GM21717 (cell line): ENCODE data around the gene ZNF688.
"Not testable (repeated sequence)": the region's sequence is repeated elsewhere in the genome, so short reads cannot be mapped to it uniquely, and the experiment has no call there.

Experiments used
- ATAC-seq: cut with Tn5 transposase; IDR thresholded peaks from one replicate; pipeline ENCODE4 v1.9.1; 2021; ENCODE audit warnings: mild to moderate bottlenecking, moderate library complexity; ENCODE audit not compliant: unreplicated experiment

The ZNF688 gene

GRCh38 chr16:30535106-30535776, 36.3 kb downstream of the ZNF688 start:
- ATAC-seq, result no peak

- peak; percentile 51 for ATAC-seq
Observed at GRCh38 chr16:30534368-30535105, 37.0 kb downstream of the ZNF688 start, which contains the start of gene ZNF747. ZNF747 (minus strand) TSS chr16:30534858; CDS start chr16:30534679, 179 bp downstream.

GRCh38 chr16:30533748-30534367, 37.7 kb downstream of the ZNF688 start:
- ATAC-seq, result peak; percentile 3

- ATAC-seq, result no peak
Observed at GRCh38 chr16:30533146-30533522, 38.4 kb downstream of the ZNF688 start.

- ATAC-seq, result no peak
Observed at GRCh38 chr16:30532285-30533145, 39.0 kb downstream of the ZNF688 start.

- ATAC-seq, result no peak
Observed at GRCh38 chr16:30530163-30531037, 41.1 kb downstream of the ZNF688 start.

- no peak for ATAC-seq
Observed at GRCh38 chr16:30528799-30529457, 42.6 kb downstream of the ZNF688 start.

- no peak for ATAC-seq
Observed at GRCh38 chr16:30527635-30528178, 43.8 kb downstream of the ZNF688 start.

- ATAC-seq, result peak; percentile 74
Observed at GRCh38 chr16:30526823-30527634, 44.5 kb downstream of the ZNF688 start.

GRCh38 chr16:30526137-30526822, 45.2 kb downstream of the ZNF688 start, which contains the start of gene ZNF768:
ZNF768 (minus strand) TSS chr16:30526566; CDS start chr16:30526413, 153 bp downstream.
- ATAC-seq, result no peak

GRCh38 chr16:30525844-30526136, 45.7 kb downstream of the ZNF688 start:
- no peak for ATAC-seq

- no peak for ATAC-seq
Observed at GRCh38 chr16:30524575-30525568, 46.6 kb downstream of the ZNF688 start.

GRCh38 chr16:30523768-30524574, 47.5 kb downstream of the ZNF688 start:
- ATAC-seq, result no peak

- not testable (repeated sequence) for ATAC-seq
Observed at GRCh38 chr16:30522702-30523463, 48.6 kb downstream of the ZNF688 start.
